ENCODE data around the gene SMARCB1. TPM values are rescaled to one million over a fixed set of nuclear protein-coding genes. Genes with fewer than 3 reads are reported as not detected.

SMARCB1 gene
- total RNA-seq, 1 experiment from 2014 or later, result 80.2 TPM

GRCh38 chr22:23804781-23805291 is 18.1 kb downstream of the SMARCB1 start:
- ChIA-PET POLR2A (ENCODE audit: unreplicated experiment) (no interaction called here), CTCF (no interaction called here)
- Histone ChIP-seq H4K20me1 (ENCODE audit: insufficient read depth) (no peaks in the 10 kb centered on the region), H3K9me2 (ENCODE audit: insufficient read depth) (no peaks in the 10 kb centered on the region), H3K9me3 (ENCODE audit: insufficient read depth, low read depth) (no peaks in the 10 kb centered on the region), H3K36me3 (ENCODE audit: low read depth) (0 out of 2 replicates have a peak, but pooled peaks cover 6% of the 10 kb centered on the region), H3F3A (ENCODE audit: insufficient read depth, low read depth) (no peaks in the 10 kb centered on the region), H3K27me3 (ENCODE audit: insufficient read depth, low read depth) (no peaks in the 10 kb centered on the region), H2AFZ (no peak overlapping the region), H3K79me2 (ENCODE audit: low read depth) (no peaks in the 10 kb centered on the region), H3K27ac (no peak overlapping the region), H3K4me3 (no peak overlapping the region), H3K4me2 (no peak overlapping the region), H3K4me1 (replicated peaks; ENCODE audit: insufficient read depth) (no peaks in the 10 kb centered on the region)
- DNase-seq, result no peak
- no TSS peak for BruUV-seq (replicated peaks)
- intact Hi-C loops (cut with micrococcal nuclease; ENCODE audit: unreplicated experiment), result no loop called here
- TF ChIP-seq EZH2 (IDR thresholded peaks at IDR 0.05; ENCODE audit: low read depth) (no peak), CTCF (conservative IDR thresholded peaks at IDR 0.05) (no peak)

GRCh38 chr22:23806837-23807236 is 20.1 kb downstream of the SMARCB1 start:
- no TSS peak for BruUV-seq (replicated peaks)
- no peaks in the 10 kb centered on the region for H3K4me1 ChIP-seq (replicated peaks; ENCODE audit: insufficient read depth)
- no peaks in the 10 kb centered on the region for H3K9me3 ChIP-seq (ENCODE audit: insufficient read depth, low read depth)
- no peak overlapping the region for H3K4me2 ChIP-seq
- no peak for DNase-seq
- H3F3A ChIP-seq (ENCODE audit: insufficient read depth, low read depth), result 0 out of 2 replicates have a peak, but pooled peaks cover 6% of the 10 kb centered on the region
- no peaks in the 10 kb centered on the region; the same call in 1 of the 2 replicates for H4K20me1 ChIP-seq (ENCODE audit: insufficient read depth)
- 0 out of 2 replicates have a peak, but pooled peaks cover 11% of the 10 kb centered on the region for H3K36me3 ChIP-seq (ENCODE audit: low read depth)
- ChIA-PET CTCF (no interaction called here), POLR2A (ENCODE audit: unreplicated experiment) (no interaction called here)
- no peak for TF ChIP-seq CTCF (conservative IDR thresholded peaks at IDR 0.05)
- no peak for TF ChIP-seq EZH2 (IDR thresholded peaks at IDR 0.05; ENCODE audit: low read depth)
- no peak overlapping the region for H3K4me3 ChIP-seq
- H3K9me2 ChIP-seq (ENCODE audit: insufficient read depth), result no peaks in the 10 kb centered on the region
- intact Hi-C loops (cut with micrococcal nuclease; ENCODE audit: unreplicated experiment), result no loop called here
- H3K27ac ChIP-seq, result no peak overlapping the region
- no peaks in the 10 kb centered on the region for H3K27me3 ChIP-seq (ENCODE audit: insufficient read depth, low read depth)
- H3K79me2 ChIP-seq (ENCODE audit: low read depth), result no peaks in the 10 kb centered on the region
- no peak overlapping the region for H2AFZ ChIP-seq

- no peaks in the 10 kb centered on the region for H3K79me2 ChIP-seq (ENCODE audit: low read depth)
- H2AFZ ChIP-seq, result no peak overlapping the region
- H3K9me3 ChIP-seq (ENCODE audit: insufficient read depth, low read depth), result no peaks in the 10 kb centered on the region
- H3F3A ChIP-seq (ENCODE audit: insufficient read depth, low read depth), result peaks cover 6% of the 10 kb centered on the region; the same call in 1 of the 2 replicates
- H3K27me3 ChIP-seq (ENCODE audit: insufficient read depth, low read depth), result no peaks in the 10 kb centered on the region
- H3K4me1 ChIP-seq (replicated peaks; ENCODE audit: insufficient read depth), result no peaks in the 10 kb centered on the region
- peaks cover 10% of the 10 kb centered on the region; the same call in 1 of the 2 replicates for H3K36me3 ChIP-seq (ENCODE audit: low read depth)
- no peak overlapping the region for H3K27ac ChIP-seq
- no peaks in the 10 kb centered on the region; the same call in 1 of the 2 replicates for H3K9me2 ChIP-seq (ENCODE audit: insufficient read depth)
- intact Hi-C loops (cut with micrococcal nuclease; ENCODE audit: unreplicated experiment), result no loop called here
- CTCF ChIA-PET, result interaction anchor here (0.6 kb wide), 1 partner anchor 82 kb away, joined by 3 read pairs; the partner anchor contains the start of gene MIF
- TF ChIP-seq EZH2 (IDR thresholded peaks at IDR 0.05; ENCODE audit: low read depth) (no peak), CTCF (conservative IDR thresholded peaks at IDR 0.05) (no peak)
- no peak overlapping the region for H3K4me3 ChIP-seq
- H3K4me2 ChIP-seq, result no peak overlapping the region
- no TSS peak for BruUV-seq (replicated peaks)
- no peak for DNase-seq
- H4K20me1 ChIP-seq (ENCODE audit: insufficient read depth), result no peaks in the 10 kb centered on the region; the same call in 1 of the 2 replicates
- POLR2A ChIA-PET (ENCODE audit: unreplicated experiment), result no interaction called here
Observed at GRCh38 chr22:23812378-23812777, 25.6 kb downstream of the SMARCB1 start.
